SK-N-SH (cell line): Measurements from ENCODE around the gene RHCE. TPM values are rescaled to one million over a fixed set of nuclear protein-coding genes. Genes with fewer than 3 reads are reported as not detected.

Source experiments
- CTCF ChIA-PET: fragments of 300-600, 350-600 bp; formaldehyde crosslinking; extraction: SDS; loops from one replicate; lab custom pipeline; 2021; lab: Yijun Ruan, JAX
- POLR2A ChIA-PET: fragments of 350-600 bp; sonication (Branson Sonifier 250); formaldehyde crosslinking; extraction: SDS; loops from one replicate; lab custom pipeline; 2020; ENCODE audit warnings: antibody characterized with exemption, inconsistent platforms; lab: Yijun Ruan, JAX
- DNase-seq: peaks from one replicate; pipeline ENCODE4 v3.0.0; 2012
- H2AFZ ChIP-seq: fragments of 200-600 bp; sonication (generic); 2 replicates; pipeline ENCODE4 v1.8.1; 2016; ENCODE audit warnings: antibody characterized with exemption, mild to moderate bottlenecking, low read depth
- H3F3A ChIP-seq: fragments of 200-600 bp; sonication (generic); replicated peaks from 2 replicates; pipeline ENCODE3; 2016; ENCODE audit warnings: antibody characterized with exemption, mild to moderate bottlenecking; ENCODE audit not compliant: insufficient read depth
- H3K27ac ChIP-seq, 2 experiments: fragments of 200-500 bp in 1 of 2; fragments of 200-600 bp in 1 of 2; sonication (Bioruptor generic) in 1 of 2; sonication (generic), shearing (Covaris generic) in 1 of 2; 2 replicates each; pipeline versions ENCODE4 v1.5.1 to v1.6.1; 2014 to 2016; ENCODE audit warnings: low read depth in 2 of 2, inconsistent platforms in 1 of 2, low read length in 1 of 2, mild to moderate bottlenecking in 1 of 2, mixed read lengths in 1 of 2
- H3K27me3 ChIP-seq: fragments of 200-600 bp; sonication (generic), shearing (Covaris generic); 2 replicates; pipeline ENCODE4 v1.6.1; 2016; ENCODE audit warnings: mixed run types; ENCODE audit not compliant: insufficient read depth
- H3K36me3 ChIP-seq, 2 experiments: fragments of 200-500 bp in 1 of 2; fragments of 200-600 bp in 1 of 2; sonication (Bioruptor generic) in 1 of 2; sonication (generic) in 1 of 2; replicated peaks in 1 of 2; 2 replicates each; pipeline versions ENCODE3 to v1.5.1; 2014 to 2016; ENCODE audit warnings: low read length in 1 of 2, mild to moderate bottlenecking in 1 of 2; ENCODE audit not compliant: insufficient read depth in 2 of 2, control insufficient read depth in 1 of 2
- H3K4me1 ChIP-seq, 2 experiments: fragments of 200-500 bp in 1 of 2; fragments of 200-600 bp in 1 of 2; sonication (Bioruptor generic) in 1 of 2; sonication (generic), shearing (Covaris generic) in 1 of 2; 2 replicates each; pipeline versions ENCODE4 v1.5.1 to v1.6.1; 2014 to 2016; ENCODE audit warnings: low read depth in 1 of 2, low read length in 1 of 2, mixed run types in 1 of 2; ENCODE audit not compliant: insufficient read depth in 2 of 2, control insufficient read depth in 1 of 2
- H3K4me2 ChIP-seq: fragments of 200-600 bp; sonication (generic), shearing (Covaris generic); 2 replicates; pipeline ENCODE4 v1.6.1; 2017; ENCODE audit warnings: mixed run types
- H3K4me3 ChIP-seq, 2 experiments: fragments of 200-500 bp in 1 of 2; fragments of 200-600 bp in 1 of 2; sonication (Bioruptor generic) in 1 of 2; sonication (generic), shearing (Covaris generic) in 1 of 2; 2 replicates each; pipeline versions ENCODE4 v1.5.1 to v1.8.1; 2014 to 2016; ENCODE audit warnings: low read depth in 2 of 2, inconsistent platforms in 1 of 2, low read length in 1 of 2, mild to moderate bottlenecking in 1 of 2, mixed read lengths in 1 of 2, moderate library complexity in 1 of 2
- H3K79me2 ChIP-seq: fragments of 200-600 bp; sonication (generic); 2 replicates; pipeline ENCODE4 v1.8.1; 2017; ENCODE audit warnings: mild to moderate bottlenecking; ENCODE audit not compliant: insufficient read depth
- H3K9ac ChIP-seq: fragments of 200-600 bp; sonication (generic); 2 replicates; pipeline ENCODE4 v1.6.1; 2017; ENCODE audit warnings: mixed run types
- H3K9me2 ChIP-seq: fragments of 200-600 bp; sonication (generic); 2 replicates; pipeline ENCODE4 v1.6.1; 2017; ENCODE audit warnings: mixed run types
- H3K9me3 ChIP-seq: fragments of 200-600 bp; sonication (generic); 2 replicates; pipeline ENCODE4 v1.6.1; 2017; ENCODE audit warnings: mixed run types, mild to moderate bottlenecking, moderate library complexity
- H4K20me1 ChIP-seq: fragments of 200-600 bp; sonication (generic); 2 replicates; pipeline ENCODE4 v1.6.1; 2017; ENCODE audit warnings: mild to moderate bottlenecking, mixed run types; ENCODE audit not compliant: insufficient read depth
- EP300 ChIP-seq, 2 experiments: IDR thresholded peaks; 2 replicates each; pipeline versions ENCODE4 v1.4.0 to v1.6.1; 2012; ENCODE audit warnings: borderline replicate concordance in 1 of 2, low read depth in 1 of 2, low read length in 1 of 2
- EZH2phosphoT487 ChIP-seq: fragments of 200-600 bp; sonication (generic); IDR thresholded peaks from 2 replicates; pipeline ENCODE4 v1.6.1; 2017; ENCODE audit warnings: low read depth, mixed run types, mild to moderate bottlenecking, antibody characterized with exemption, moderate library complexity, borderline replicate concordance
- FOSL2 ChIP-seq: IDR thresholded peaks from 2 replicates; pipeline ENCODE4 v1.4.0; 2012; ENCODE audit warnings: low read depth, mild to moderate bottlenecking, moderate library complexity, borderline replicate concordance
- JUND ChIP-seq: IDR thresholded peaks from 2 replicates; pipeline ENCODE4 v1.4.0; 2012
- MEF2A ChIP-seq: IDR thresholded peaks from 2 replicates; pipeline ENCODE4 v1.4.0; 2012; ENCODE audit warnings: low read depth, borderline replicate concordance
- NFIC ChIP-seq: IDR thresholded peaks from 2 replicates; pipeline ENCODE4 v1.4.0; 2012; ENCODE audit warnings: borderline replicate concordance
- SIN3A ChIP-seq: IDR thresholded peaks from 2 replicates; pipeline ENCODE4 v1.6.1; 2012; ENCODE audit warnings: low read depth, mild to moderate bottlenecking, low read length, moderate library complexity, borderline replicate concordance
- TAF1 ChIP-seq: IDR thresholded peaks from 2 replicates; pipeline ENCODE4 v1.6.1; 2012; ENCODE audit warnings: low read depth, mild to moderate bottlenecking, low read length, moderate library complexity, borderline replicate concordance
- WGBS: methylation state at CpG from one replicate; pipeline ENCODE4 v1.1.6; 2017; ENCODE audit warnings: low lambda C conversion rate; 5-methylcytosine and 5-hydroxymethylcytosine counted together
- polyA plus RNA-seq, 3 experiments: library from polyadenylated mRNA; depleted of rRNA; stranded (reverse); fragments of >200 nt; gene quantifications; 2 replicates each; pipeline ENCODE4 v1.2.3, GENCODE V29; 2012
- TF ChIP-seq, protein P1 (sequence below): IDR thresholded peaks from 2 replicates; pipeline ENCODE4 v1.6.1; 2012; ENCODE audit warnings: mild to moderate bottlenecking, low read depth, low read length, moderate library complexity
- TF ChIP-seq, protein P2 (sequence below): IDR thresholded peaks from 2 replicates; pipeline ENCODE4 v1.4.0; 2012; ENCODE audit warnings: low read depth, borderline replicate concordance
- TF ChIP-seq, protein P3 (sequence below): fragments of 150-350 bp; IDR thresholded peaks from 2 replicates; pipeline ENCODE4 v1.6.1; 2016; ENCODE audit warnings: mild to moderate bottlenecking, low read depth, low read length

RHCE gene
- polyA plus RNA-seq, 1 of the 3 experiments (the other 2 are of a cell fraction) = 0.54 TPM

DNA sequence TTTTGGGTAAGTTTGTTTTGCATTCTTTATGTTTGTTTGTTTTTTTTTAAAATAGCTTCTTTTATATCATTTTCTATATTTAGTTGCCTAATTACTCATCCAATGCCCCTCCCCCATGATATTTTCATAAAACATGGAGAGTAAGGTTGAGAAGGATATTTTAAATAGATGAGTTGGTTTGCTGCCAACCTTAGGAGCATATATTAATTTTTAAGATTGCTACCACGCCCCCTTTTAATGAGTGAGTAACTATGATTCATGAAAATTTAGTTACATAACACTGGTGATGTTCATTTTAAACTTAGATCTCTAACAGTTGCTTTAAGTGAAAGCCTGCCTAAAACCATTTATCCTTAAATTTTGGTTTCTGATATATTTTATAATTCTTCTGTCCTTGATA, 63.8 kb downstream of the RHCE start:
- Histone ChIP-seq H3K4me2 (peak overlapping the region; percentile 17; the same call in 1 of the 2 replicates), H3K27me3 (no peaks in the 10 kb centered on the region), H3K9me2 (no peaks in the 10 kb centered on the region), H3K4me3 (no peak overlapping the region), H3K36me3 (peaks cover 42 to 81% of the 10 kb centered on the region in 2 experiments), H3K79me2 (peaks cover 61% of the 10 kb centered on the region), H4K20me1 (no peaks in the 10 kb centered on the region; the same call in 1 of the 2 replicates), H3K27ac (peak overlapping the region in 1 of 2 experiments; percentile 82; a peak in 2 of 4 replicates), H3K4me1 (peaks cover 3 to 14% of the 10 kb centered on the region in 2 experiments; a peak in 2 of 4 replicates), H3K9ac (peak overlapping the region; percentile 26; the same call in 1 of the 2 replicates), H2AFZ (no peak overlapping the region), H3K9me3 (no peaks in the 10 kb centered on the region), H3F3A (peaks cover 40% of the 10 kb centered on the region)
- TF ChIP-seq, protein P1, sequence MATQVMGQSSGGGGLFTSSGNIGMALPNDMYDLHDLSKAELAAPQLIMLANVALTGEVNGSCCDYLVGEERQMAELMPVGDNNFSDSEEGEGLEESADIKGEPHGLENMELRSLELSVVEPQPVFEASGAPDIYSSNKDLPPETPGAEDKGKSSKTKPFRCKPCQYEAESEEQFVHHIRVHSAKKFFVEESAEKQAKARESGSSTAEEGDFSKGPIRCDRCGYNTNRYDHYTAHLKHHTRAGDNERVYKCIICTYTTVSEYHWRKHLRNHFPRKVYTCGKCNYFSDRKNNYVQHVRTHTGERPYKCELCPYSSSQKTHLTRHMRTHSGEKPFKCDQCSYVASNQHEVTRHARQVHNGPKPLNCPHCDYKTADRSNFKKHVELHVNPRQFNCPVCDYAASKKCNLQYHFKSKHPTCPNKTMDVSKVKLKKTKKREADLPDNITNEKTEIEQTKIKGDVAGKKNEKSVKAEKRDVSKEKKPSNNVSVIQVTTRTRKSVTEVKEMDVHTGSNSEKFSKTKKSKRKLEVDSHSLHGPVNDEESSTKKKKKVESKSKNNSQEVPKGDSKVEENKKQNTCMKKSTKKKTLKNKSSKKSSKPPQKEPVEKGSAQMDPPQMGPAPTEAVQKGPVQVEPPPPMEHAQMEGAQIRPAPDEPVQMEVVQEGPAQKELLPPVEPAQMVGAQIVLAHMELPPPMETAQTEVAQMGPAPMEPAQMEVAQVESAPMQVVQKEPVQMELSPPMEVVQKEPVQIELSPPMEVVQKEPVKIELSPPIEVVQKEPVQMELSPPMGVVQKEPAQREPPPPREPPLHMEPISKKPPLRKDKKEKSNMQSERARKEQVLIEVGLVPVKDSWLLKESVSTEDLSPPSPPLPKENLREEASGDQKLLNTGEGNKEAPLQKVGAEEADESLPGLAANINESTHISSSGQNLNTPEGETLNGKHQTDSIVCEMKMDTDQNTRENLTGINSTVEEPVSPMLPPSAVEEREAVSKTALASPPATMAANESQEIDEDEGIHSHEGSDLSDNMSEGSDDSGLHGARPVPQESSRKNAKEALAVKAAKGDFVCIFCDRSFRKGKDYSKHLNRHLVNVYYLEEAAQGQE = no peak
- TF ChIP-seq FOSL2 (peak; percentile 53; the same call in 1 of the 2 replicates), NFIC (0 out of 2 replicates have a peak, but pooled peaks have one; percentile 46), EZH2phosphoT487 (no peak), SIN3A (no peak), JUND (peak; percentile 12; the same call in 1 of the 2 replicates), EP300 (IDR thresholded peaks at IDR 0.05; ENCODE audit: borderline replicate concordance in 1 of 2, low read depth in 1 of 2, low read length in 1 of 2) (peak in 1 of 2 experiments; percentile 10; a peak in 1 of 4 replicates), MEF2A (peak; percentile 79; the same call in 1 of the 2 replicates), TAF1 (no peak)
- TF ChIP-seq, protein P2, sequence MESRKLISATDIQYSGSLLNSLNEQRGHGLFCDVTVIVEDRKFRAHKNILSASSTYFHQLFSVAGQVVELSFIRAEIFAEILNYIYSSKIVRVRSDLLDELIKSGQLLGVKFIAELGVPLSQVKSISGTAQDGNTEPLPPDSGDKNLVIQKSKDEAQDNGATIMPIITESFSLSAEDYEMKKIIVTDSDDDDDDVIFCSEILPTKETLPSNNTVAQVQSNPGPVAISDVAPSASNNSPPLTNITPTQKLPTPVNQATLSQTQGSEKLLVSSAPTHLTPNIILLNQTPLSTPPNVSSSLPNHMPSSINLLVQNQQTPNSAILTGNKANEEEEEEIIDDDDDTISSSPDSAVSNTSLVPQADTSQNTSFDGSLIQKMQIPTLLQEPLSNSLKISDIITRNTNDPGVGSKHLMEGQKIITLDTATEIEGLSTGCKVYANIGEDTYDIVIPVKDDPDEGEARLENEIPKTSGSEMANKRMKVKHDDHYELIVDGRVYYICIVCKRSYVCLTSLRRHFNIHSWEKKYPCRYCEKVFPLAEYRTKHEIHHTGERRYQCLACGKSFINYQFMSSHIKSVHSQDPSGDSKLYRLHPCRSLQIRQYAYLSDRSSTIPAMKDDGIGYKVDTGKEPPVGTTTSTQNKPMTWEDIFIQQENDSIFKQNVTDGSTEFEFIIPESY = no peak
- TF ChIP-seq, protein P3, sequence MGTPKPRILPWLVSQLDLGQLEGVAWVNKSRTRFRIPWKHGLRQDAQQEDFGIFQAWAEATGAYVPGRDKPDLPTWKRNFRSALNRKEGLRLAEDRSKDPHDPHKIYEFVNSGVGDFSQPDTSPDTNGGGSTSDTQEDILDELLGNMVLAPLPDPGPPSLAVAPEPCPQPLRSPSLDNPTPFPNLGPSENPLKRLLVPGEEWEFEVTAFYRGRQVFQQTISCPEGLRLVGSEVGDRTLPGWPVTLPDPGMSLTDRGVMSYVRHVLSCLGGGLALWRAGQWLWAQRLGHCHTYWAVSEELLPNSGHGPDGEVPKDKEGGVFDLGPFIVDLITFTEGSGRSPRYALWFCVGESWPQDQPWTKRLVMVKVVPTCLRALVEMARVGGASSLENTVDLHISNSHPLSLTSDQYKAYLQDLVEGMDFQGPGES = no peak
- no peak for DNase-seq
- 22% methylated on average over 1 of the region's 1 CpG for WGBS
- ChIA-PET POLR2A (interaction anchor here (1.0 kb wide), 1 partner anchor 87 kb away, joined by 5 read pairs; no protein-coding TSS in a partner anchor), CTCF (interaction anchor here (1.0 kb wide), 1 partner anchor 14 kb away, joined by 4 read pairs; no protein-coding TSS in a partner anchor)
